HTR-8/SVneo (cell line): ENCODE results near the gene CD300LD.
"Not testable (repeated sequence)": the region's sequence is repeated elsewhere in the genome, so short reads cannot be mapped to it uniquely, and the experiment has no call there.

Experiments
- DNase-seq: peaks from one replicate; pipeline ENCODE4 v3.0.0; 2011; ENCODE audit warnings: low spot score, mixed read lengths; ENCODE audit not compliant: insufficient read length
- FAIRE-seq: peaks from 2 replicates; lab custom pipeline; 2011; peaks lifted over from hg19 to GRCh38; lab: Jason Lieb, UNC

CD300LD gene

DNA sequence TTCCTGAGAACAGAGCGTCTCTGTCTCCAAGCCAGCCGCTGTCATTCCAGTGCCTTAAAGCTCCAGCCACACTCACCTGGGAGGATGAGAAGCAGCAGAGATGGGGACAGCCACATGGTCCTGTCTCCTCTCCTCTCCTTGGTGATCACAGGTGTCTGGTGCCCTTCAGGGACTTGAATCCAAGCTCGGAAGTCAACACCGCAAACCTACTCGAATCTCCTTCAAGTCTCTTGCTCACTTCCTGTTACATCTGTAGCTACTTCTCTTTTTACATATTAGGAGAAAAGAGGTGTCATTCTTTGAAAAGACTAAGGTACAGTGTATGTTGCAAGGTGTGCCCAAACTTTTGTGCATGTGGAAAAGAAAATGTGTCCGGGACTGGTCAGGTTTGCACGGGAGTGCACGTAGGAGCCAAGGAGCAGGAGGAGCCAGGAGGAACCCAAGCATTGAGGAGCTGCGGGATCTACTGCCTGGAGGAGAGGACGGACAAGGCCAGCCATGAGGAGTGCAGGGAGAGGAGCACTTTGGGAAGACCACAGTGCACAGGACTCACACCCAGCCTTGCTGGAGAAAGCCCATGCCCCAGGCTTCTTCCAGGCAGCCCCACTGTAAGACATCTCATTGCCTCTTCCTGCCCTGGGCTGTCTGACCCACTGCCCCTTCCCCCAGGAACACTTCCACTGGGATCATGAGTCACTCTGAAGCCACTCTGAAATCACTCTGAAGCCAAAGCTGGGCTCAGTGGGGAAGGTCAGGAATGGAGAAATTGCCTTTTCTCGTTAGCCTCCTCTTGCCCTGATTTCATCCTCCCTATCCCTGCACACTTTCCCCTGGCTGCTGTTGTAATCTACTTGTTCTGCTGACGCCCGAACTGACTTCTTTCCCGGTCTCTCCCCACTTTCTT lies at the start of gene CD300LD:
Gene CD300LD (minus strand): TSS at position 197 of the 904 bp plus-strand sequence. CDS start 81 bp downstream, at position 116.
- no peak for FAIRE-seq

DNA sequence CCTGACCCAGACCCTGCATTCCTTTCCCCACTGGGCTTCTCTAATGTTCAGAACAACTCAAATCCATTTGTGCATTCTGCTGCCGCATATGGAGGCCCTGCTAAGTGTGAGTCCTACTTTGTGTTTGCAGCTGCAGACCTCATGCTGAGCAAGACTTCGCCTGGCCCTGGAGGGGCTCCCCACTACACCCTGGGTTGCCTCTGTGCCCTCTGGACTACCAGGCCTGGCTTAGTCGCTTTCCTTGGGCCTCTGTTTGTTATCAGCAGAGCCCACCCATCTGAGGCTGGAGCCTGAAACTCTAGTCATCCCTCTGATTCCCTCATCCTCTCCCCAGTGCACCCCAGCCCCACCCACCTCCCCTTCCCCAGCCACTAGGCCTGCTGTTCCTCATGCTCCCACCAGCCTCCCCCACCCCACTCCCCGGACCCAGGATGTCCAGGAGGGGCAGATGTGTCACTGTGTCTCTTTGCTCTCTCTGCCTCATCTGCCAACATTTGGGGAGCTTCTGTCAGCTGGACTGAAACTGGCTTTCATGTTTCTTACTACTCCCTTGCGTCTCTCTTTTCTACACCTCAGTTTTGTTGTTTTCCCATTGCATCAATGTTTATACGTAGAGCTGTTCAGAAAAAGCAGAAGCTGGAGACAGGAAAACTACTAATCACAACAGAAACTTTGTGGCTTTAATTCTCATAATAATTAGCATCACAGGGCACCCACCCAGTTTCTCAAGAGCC lies 49.3 kb upstream of the CD300LD start:
- FAIRE-seq (no peak), DNase-seq (no peak)

More for the DNA sequence above, at the start of gene CD300LD:
- no peak for DNase-seq

DNA sequence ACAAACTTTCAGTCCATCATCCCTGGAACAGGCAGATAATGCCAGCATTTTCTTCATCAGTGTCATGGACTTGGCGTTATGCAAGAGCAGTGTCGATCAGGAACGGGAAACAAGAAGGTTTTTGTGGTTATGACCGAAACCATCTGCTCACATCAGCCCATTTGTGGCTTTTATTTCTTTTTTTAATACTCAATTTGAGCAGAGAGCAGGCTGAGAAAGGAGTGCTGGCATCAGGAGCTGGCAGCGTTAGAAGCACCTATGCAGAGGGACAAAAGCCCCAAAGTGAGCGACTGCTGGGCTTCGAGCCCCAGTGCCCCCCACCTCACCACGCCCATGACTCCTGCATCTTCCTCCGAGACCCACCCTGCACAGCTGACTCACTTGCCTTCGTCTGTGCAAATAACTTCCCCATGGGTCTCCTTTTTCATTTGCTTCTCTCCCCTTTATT lies 47.6 kb upstream of the CD300LD start:
- FAIRE-seq (peak; percentile 20), DNase-seq (no peak)

GRCh38 chr17:74637926-74638325 lies 45.8 kb upstream of the CD300LD start:
- FAIRE-seq (no peak), DNase-seq (no peak)

DNA sequence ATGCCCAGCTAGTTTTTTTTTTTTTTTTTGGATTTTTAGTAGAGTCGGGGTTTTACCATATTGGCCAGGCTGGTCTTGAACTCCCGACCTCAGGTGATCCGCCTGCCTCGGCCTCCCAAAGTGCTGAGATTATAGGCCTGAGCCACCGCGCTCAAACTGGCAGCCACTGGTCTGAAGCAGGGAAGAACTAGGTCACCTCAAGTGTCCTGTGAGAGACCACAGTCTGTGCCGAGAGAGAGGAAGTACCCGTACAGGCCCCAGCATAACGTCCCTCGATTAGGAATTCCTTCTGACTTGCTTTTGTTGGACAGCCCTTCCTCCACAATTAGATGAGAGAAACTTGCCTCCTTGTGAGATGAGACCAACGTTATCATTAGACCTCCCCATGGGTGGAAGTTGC lies 45.2 kb upstream of the CD300LD start:
- FAIRE-seq (no peak), DNase-seq (no peak)

DNA sequence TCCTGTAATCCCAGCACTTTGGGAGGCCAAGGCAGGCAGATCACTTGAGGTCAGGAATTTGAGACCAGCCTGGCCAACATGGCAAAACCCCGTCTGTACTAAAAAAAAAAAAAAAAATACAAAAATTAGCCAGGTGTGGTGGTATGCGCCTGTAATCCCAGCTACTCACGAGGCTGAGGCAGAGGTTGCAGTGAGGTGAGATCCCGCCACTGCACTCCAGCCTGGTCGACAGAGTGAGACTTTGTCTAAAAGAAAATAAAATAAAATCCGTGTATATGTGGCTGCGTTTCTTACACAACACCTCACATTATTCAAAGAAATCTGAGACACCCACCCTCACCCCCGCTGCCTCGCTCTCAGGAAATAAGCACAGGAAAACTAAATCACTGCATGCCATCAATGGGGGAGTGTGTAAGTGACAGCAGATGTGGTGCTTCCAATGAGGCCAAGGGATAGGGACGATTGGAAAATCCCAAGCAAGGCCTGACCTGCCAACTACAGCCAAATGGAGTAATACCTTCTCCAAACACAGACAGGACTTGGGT lies 44.5 kb upstream of the CD300LD start:
- FAIRE-seq, DNase-seq: not testable (repeated sequence)

- no peak for FAIRE-seq
- DNase-seq, result no peak
Measured at GRCh38 chr17:74635418-74635817, 43.3 kb upstream of the CD300LD start.

DNA sequence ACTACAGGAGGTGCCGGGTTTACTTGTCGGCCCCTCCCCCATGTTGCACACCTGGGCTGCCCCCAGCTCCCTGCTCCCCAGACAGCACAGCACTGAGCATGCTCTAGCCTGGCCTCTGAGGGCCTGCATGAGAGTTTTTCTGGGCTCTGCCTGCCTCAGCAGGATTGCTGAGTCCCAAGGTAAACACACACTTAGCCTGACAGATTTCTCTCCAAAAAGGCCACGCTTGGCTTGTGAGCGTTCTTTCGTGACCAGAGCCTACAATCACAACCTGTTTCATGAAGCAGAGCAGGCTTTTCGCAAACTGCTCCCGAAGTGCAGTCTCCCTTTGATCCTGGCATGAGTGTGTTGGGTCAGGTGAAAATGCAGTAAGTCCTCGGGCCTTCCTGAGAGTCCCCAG lies 41.2 kb upstream of the CD300LD start:
- FAIRE-seq (no peak), DNase-seq (no peak)

DNA sequence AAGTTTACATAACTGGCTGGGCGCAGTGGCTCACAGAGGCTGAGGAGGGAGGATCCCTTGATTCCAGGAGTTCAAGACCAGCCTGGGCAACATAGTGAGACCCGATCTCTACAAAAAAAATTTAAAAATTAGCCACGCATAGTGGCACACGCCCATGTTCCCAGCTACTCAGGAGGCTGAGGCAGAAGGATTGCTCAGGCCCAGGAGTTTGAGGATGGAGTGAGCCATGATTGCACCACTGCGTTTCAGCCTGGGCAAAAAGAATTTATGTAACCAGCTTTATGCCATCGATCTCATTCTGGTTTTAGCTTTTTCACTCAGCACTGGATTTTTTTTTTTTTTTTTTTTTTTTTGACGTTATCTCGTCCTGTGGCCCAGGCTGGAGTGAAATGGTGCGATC lies 40.5 kb upstream of the CD300LD start:
- DNase-seq (no peak), FAIRE-seq (no peak)

GRCh38 chr17:74631468-74632450 lies 39.7 kb upstream of the CD300LD start:
- peak; percentile 54 for DNase-seq
- no peak for FAIRE-seq

DNA sequence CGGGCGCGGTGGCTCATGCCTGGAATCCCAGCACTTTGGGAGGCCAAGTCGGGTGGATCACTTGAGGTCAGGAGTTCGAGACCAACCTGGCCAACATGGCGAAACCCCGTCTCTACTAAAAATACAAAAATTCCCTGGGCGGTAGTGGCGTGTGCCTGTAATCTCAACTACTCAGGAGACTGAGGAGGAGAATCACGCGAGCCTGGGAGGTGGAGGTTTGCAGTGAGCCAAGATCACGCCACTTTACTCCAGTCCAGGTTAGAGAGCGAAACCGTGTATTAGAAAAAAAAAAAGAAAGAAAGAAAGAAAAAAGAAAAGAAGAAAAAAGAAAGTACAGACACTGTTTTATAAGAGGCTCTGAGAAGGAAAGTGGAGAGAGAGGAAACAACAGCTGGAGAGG lies 38.2 kb upstream of the CD300LD start:
- DNase-seq, FAIRE-seq: not testable (repeated sequence)

DNA sequence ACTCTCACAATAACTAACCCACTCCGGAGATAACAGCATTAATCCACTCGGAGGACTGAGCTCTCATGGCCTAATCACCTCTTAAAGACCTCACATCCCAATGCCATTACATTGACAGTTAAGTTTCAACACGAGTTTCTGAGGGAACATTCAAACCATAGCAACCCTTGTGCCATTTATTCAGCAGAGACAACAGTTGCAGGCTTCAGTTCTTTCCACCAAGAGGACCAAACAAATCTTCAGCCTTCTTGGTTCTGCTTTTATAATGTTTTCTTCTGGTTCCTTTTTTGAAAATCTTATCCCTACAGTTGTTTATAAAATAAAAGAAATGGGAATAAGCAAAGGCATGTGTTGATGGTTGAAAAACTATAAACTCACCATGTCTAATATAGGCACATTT lies 33.6 kb upstream of the CD300LD start:
- FAIRE-seq (no peak), DNase-seq (no peak)

GRCh38 chr17:74624131-74624530 lies 32.0 kb upstream of the CD300LD start:
- no peak for FAIRE-seq
- DNase-seq, result no peak

- DNase-seq, result no peak
- FAIRE-seq, result no peak
Measured at GRCh38 chr17:74623693-74624093, 31.6 kb upstream of the CD300LD start, which contains the start of gene CD300E. CD300E (minus strand) TSS chr17:74623738; CDS start chr17:74623621, 117 bp downstream.

DNA sequence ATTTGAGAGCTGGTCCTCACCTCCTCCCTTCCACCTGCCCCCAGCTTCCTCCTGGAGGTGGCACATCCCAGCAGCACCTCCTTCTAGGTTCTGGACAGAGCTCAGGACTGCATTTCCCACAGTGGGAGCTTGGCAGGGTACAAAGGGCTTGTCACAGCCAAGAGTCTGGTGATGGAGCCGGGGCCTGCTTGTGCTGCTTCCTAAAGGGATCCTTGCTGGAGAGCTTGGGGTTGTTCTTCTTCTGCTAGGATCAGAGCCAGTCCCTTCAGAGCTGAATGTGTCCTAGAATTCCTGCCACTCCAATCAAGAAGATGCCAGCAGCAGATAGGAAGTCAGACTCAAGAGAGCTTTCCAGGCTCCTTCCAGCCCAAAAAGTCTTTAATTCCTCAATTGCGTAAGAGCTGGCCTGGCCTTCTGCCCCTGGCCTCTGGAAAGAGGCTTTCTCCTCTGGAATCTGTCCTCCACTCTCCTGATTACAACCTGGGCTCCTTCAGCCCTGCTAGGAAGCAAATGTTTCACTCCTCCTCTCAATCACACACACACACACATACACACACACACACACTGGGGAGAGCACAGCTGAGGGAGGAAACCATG lies 27.1 kb upstream of the CD300LD start:
- FAIRE-seq (no peak), DNase-seq (no peak)

DNA sequence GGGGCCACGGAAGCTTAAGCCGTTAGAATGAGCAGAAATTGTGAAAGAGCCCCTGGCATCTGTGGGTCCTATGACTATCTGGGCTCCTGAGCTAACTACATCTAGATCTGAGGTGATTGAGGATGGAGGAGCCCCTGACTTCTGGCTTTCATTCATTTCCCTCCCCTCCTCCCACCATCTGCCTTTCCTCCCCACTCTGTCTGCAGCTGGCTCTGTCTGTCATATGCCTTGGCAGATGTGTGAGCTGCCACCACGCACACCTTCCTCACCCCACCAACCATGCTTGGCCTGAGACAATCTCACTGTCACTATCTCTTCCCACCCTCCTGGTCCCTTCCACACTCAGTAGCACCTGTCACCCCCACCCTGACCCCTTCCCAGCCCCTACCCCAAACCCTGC lies 26.4 kb upstream of the CD300LD start:
- DNase-seq (no peak), FAIRE-seq (peak; percentile 31)

DNA sequence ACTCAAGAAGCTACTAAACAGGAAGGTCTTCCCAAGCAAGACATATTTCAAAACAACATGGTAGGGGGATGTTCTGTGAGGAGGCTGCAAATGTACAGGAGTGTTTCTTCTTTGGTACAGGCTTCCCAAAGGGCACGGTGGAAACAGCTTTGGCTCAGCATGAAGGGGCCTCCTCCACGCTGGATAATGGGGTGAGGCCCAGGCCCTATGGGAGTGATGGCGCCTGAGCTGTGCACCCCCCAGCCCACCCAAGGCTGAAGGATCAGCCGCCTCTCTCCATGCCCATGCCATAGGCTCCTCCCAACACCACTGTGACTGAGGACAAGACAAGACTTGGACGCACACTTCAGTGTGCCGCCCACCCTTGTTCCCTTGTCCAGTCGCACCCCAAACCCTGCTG lies 24.6 kb upstream of the CD300LD start:
- no peak for FAIRE-seq
- no peak for DNase-seq

DNA sequence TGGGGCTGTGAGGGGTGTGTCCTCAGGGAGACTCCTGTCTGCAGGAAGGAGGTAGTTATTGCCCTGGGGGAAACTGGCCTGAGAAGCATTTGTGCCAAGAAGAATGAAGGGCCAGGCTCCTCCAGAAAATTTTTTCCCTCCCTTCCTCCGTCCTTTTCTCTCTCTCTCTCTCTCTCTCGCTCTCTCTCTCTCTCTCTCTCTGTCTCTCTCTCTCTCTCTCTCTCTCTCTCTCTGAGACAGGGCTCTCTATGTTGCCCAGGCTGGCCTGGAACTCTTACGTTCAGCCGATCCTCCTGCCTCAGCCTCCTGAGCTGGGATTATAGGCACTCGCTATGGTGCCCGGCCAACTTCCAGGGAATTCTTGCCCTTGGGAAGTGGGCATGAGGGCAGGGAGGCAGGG lies 20.0 kb upstream of the CD300LD start:
- FAIRE-seq, result no peak
- no peak for DNase-seq

DNA sequence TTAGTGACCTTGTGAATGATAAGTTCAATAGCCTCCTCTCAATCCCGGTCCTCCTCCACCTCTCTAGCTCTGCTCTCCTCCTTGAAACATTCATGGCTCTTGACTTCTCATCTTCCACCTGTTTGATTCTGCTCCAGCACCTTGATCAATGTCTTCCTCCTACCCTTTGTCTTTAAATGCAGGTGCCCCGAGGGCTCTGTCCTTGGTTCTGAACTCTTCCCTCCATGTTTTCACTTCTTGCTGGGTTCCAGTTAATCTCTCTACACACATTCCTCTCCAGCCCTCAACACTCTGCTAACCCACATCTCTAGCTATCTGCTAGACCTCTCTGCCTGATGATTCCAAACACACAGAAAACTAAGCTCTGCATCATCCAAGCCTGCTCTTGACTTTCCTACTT lies 18.0 kb upstream of the CD300LD start:
- FAIRE-seq (no peak), DNase-seq (no peak)
